HFF-Myc (cell line): ENCODE data around the gene OR9G1.

Source experiments
- DNase-seq: peaks from one replicate; pipeline ENCODE4 v3.0.0-alpha.2; 2011; ENCODE audit warnings: low read depth; ENCODE audit errors: extremely low read depth
- H3K4me3 ChIP-seq: replicated peaks from 2 replicates; pipeline ENCODE4 v1.5.1; 2011; ENCODE audit warnings: low read depth, mild to moderate bottlenecking, control low read depth, low read length
- CTCF ChIP-seq: IDR thresholded peaks from 2 replicates; pipeline ENCODE4 v1.5.1; 2012; ENCODE audit warnings: mild to moderate bottlenecking, low read depth, low read length, control low read depth; ENCODE audit errors: missing control alignments

OR9G1 gene

GRCh38 chr11:56700242-56700913 lies 1.5 kb downstream of the OR9G1 start:
- H3K4me3 ChIP-seq = no peak overlapping the region
- no peak for TF ChIP-seq CTCF
- no peak for DNase-seq

GRCh38 chr11:56700914-56701485 lies 2.1 kb downstream of the OR9G1 start:
- no peak for DNase-seq
- no peak for TF ChIP-seq CTCF
- H3K4me3 ChIP-seq = no peak overlapping the region

GRCh38 chr11:56705784-56706396 lies 7.0 kb downstream of the OR9G1 start:
- no peak for DNase-seq
- no peak for TF ChIP-seq CTCF
- H3K4me3 ChIP-seq = no peak overlapping the region

GRCh38 chr11:56706486-56706885 lies 7.6 kb downstream of the OR9G1 start:
- H3K4me3 ChIP-seq = no peak overlapping the region
- DNase-seq = no peak
- no peak for TF ChIP-seq CTCF

- no peak for TF ChIP-seq CTCF
- no peak overlapping the region for H3K4me3 ChIP-seq
- no peak for DNase-seq
Observed at GRCh38 chr11:56714206-56714605, 15.3 kb downstream of the OR9G1 start.

- DNase-seq = no peak
- TF ChIP-seq CTCF = no peak
- H3K4me3 ChIP-seq = no peak overlapping the region
Observed at GRCh38 chr11:56716379-56716854, 17.5 kb downstream of the OR9G1 start.
